Adrenal gland (tissue), 12 donors: ENCODE data around the gene TADA3. TPM values are rescaled to one million over a fixed set of nuclear protein-coding genes. Genes with fewer than 3 reads are reported as not detected.

Source experiments
- DNase-seq, 7 donors: peaks; one replicate each; pipeline ENCODE4 v3.0.0-alpha.2; 2019 to 2020
- H3K27ac ChIP-seq, 5 donors: fragments of 200-600 bp; sonication (generic) in 4 of 5; 1 replicate in 3 of 5; 2 replicates in 2 of 5; pipeline versions ENCODE4 v1.5.1 to v1.8.0; 2016 to 2020; ENCODE audit warnings: mild to moderate bottlenecking in 1 of 5
- H3K27me3 ChIP-seq: fragments of 200-600 bp; 2 replicates; pipeline ENCODE4 v1.8.0; 2021
- H3K36me3 ChIP-seq, 2 donors: fragments of 200-600 bp; replicated peaks in 1 of 2; 1 replicate in 1 of 2; 2 replicates in 1 of 2; pipeline versions ENCODE4 v1.5.1 to v1.8.0; 2018 to 2022
- H3K4me1 ChIP-seq, 2 donors: fragments of 200-600 bp; replicated peaks in 1 of 2; 1 replicate in 1 of 2; 2 replicates in 1 of 2; pipeline versions ENCODE4 v1.5.1 to v1.8.0; 2018 to 2021
- H3K4me3 ChIP-seq, 4 donors: fragments of 200-600 bp; sonication (generic) in 3 of 4; one replicate each; pipeline ENCODE4 v1.5.1; 2016 to 2018
- H3K9me3 ChIP-seq, 3 donors: fragments of 200-600 bp; sonication (generic) in 1 of 3; replicated peaks in 1 of 3; 1 replicate in 2 of 3; 2 replicates in 1 of 3; pipeline versions ENCODE4 v1.5.1 to v1.8.0; 2016 to 2021
- POLR2A ChIP-seq, 2 donors: fragments of 450-650 bp; IDR thresholded peaks; one replicate each; pipeline ENCODE4 v1.6.1; 2017; ENCODE audit warnings: antibody characterized with exemption in 2 of 2, mild to moderate bottlenecking in 2 of 2, moderate library complexity in 1 of 2
- WGBS, 4 donors: extraction: QIAGEN DNeasy Blood & Tissue Kit in 2 of 4; methylation state at CpG; one replicate each; pipeline versions ENCODE4 v1.1.5 to v1.1.7; 2013 to 2017; 5-methylcytosine and 5-hydroxymethylcytosine counted together
- intact Hi-C, 2 donors: fragments of 100-400 bp; cut with DNase I; formaldehyde crosslinking; loops; one replicate each; pipeline versions ENCODE4 v1.14.1 to v1.15.0; 2022 to 2023
- polyA plus RNA-seq, 3 donors: library from polyadenylated mRNA; stranded (reverse); fragments of 200-250 nt in 2 of 3; fragments of 350-450 nt in 1 of 3; fragmentation: Illumina TruSeq in 1 of 3; extraction: RNeasy Lipid Tissue Mini Kit (QIAGEN cat#74804) in 1 of 3; gene quantifications; one replicate each; pipeline ENCODE4 v1.2.3, GENCODE V29; 2013 to 2014
- total RNA-seq, 9 donors: library from RNA; depleted of rRNA in 4 of 9; stranded (reverse); fragments of >200 nt in 4 of 9; fragments of 120-200 nt in 1 of 9; fragmentation: NEBNext Ultra II Directional in 1 of 9; extraction: Animal tissue kit (Norgen Biotek cat#: 25700) in 1 of 9; gene quantifications; one replicate each; pipeline versions ENCODE4 v1.1.0 to v1.2.4, GENCODE V29; 2013 to 2023
- TF ChIP-seq, protein P1 (sequence below), 6 experiments: fragments of 450-650 bp in 4 of 6; fragments of 200-600 bp in 2 of 6; sonication (generic) in 1 of 6; IDR thresholded peaks; 1 replicate in 5 of 6; 2 replicates in 1 of 6; pipeline versions ENCODE4 v1.5.1 to v1.8.0; 2016 to 2021; ENCODE audit warnings: antibody characterized with exemption in 6 of 6, mild to moderate bottlenecking in 2 of 6, moderate library complexity in 1 of 6
- donor health status: healthy with polysubstance abuse.
- donor health status: Bipolar disorder and iron deficiency.
- donor health status: DM: yes; HTN: yes; CAD: no.
- donor health status: DM: no; HTN: no; CAD: no.
- donor health status: DM: no; HTN: no; CAD: no.
- donor health status: DM: yes; HTN: yes; CAD: no.

The TADA3 gene
- total and polyA plus RNA-seq, 12 donors = 49.7 to 148 (median 115) TPM

DNA sequence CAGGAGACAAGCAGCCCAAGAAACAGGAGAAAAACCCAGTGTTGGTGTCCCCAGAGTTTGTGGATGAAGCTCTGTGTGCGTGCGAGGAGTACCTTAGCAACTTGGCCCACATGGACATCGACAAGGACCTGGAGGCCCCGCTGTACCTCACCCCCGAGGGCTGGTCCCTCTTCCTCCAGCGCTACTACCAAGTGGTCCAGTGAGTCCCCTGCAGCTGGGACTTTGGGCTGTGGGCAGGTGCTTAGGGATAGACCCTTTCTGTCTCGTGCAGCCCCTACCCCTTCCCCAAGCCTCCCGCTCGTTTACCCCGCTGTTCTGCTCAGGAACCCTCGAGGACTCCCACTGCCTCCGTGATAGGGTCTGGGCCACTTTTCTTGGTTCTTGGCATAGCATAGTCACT, 28.3 kb upstream of the TADA3 start:
- intact Hi-C loops = no loop called here
- Histone ChIP-seq H3K9me3 (no peaks in the 10 kb centered on the region), H3K4me3 (no peak overlapping the region), H3K36me3 (no peaks in the 10 kb centered on the region), H3K27me3 (no peaks in the 10 kb centered on the region), H3K27ac (no peak overlapping the region), H3K4me1 (no peaks in the 10 kb centered on the region)
- no peak for DNase-seq
- WGBS, 4 donors = 82 to 93% (median 90%) methylated on average over 7 to 12 of the region's 12 CpGs
- TF ChIP-seq POLR2A (IDR thresholded peaks at IDR 0.05) = no peak
- TF ChIP-seq, protein P1, sequence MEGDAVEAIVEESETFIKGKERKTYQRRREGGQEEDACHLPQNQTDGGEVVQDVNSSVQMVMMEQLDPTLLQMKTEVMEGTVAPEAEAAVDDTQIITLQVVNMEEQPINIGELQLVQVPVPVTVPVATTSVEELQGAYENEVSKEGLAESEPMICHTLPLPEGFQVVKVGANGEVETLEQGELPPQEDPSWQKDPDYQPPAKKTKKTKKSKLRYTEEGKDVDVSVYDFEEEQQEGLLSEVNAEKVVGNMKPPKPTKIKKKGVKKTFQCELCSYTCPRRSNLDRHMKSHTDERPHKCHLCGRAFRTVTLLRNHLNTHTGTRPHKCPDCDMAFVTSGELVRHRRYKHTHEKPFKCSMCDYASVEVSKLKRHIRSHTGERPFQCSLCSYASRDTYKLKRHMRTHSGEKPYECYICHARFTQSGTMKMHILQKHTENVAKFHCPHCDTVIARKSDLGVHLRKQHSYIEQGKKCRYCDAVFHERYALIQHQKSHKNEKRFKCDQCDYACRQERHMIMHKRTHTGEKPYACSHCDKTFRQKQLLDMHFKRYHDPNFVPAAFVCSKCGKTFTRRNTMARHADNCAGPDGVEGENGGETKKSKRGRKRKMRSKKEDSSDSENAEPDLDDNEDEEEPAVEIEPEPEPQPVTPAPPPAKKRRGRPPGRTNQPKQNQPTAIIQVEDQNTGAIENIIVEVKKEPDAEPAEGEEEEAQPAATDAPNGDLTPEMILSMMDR (IDR thresholded peaks at IDR 0.05) = no peak

DNA sequence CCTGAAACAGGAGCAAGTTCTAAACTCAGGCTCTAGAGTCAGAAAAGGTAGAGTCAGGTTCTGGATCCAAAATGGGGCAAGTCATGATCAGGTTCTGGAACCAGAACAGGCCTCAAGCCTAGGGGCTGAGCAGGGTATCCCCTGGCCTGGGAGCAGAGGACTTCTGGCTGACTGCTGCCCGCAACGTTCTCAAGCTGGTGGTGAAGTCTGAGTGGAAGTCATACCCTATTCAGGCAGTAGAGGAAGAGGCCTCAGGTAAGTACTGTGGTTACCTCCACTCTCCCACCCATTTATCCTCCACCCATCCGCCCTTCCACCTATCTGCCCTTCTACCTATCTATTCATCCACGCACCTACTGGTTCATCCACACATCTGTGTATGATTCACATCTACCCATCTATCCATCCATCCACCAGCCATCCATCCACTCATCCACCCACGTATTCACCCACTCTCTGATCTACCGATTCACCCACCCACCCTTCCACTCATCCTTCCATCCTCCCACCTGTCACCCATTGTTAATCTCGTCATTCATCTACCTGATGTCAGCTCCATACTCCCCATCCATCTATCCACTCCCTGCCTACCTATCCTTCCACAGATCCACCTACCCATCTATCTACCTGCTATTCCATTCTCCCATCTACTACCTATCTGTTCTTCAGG, 26.5 kb upstream of the TADA3 start:
- no peak for DNase-seq
- no peak for TF ChIP-seq POLR2A (IDR thresholded peaks at IDR 0.05)
- TF ChIP-seq, protein P1 (IDR thresholded peaks at IDR 0.05) = no peak
- H3K36me3 ChIP-seq = peaks cover 0 to under 1% of the 10 kb centered on the region in 2 donors
- H3K27me3 ChIP-seq = no peaks in the 10 kb centered on the region
- no peaks in the 10 kb centered on the region for H3K9me3 ChIP-seq
- no peak overlapping the region for H3K27ac ChIP-seq
- 82 to 98% (median 90%) methylated on average over 6 to 7 of the region's 7 CpGs for WGBS, 4 donors
- no peak overlapping the region for H3K4me3 ChIP-seq
- intact Hi-C loops = no loop called here
- no peaks in the 10 kb centered on the region for H3K4me1 ChIP-seq

DNA sequence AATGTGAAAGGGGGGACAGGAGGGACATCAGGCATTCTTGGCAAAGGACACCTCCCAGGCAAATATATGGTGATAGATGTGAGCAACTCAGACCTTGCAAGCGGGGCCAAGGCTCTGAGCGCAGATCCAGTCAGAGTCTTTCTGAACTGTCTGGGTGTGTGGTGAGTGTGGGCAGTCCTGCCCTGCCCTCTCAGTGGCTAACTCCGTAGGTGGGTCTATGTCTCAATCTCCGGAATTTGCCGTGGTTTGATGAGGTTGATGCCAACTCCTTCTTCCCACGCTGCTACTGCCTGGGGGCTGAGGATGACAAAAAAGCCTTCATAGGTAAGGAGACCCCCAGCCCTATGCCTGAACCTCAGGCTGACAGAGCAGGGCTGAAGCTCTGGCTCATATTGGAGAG, 25.2 kb upstream of the TADA3 start:
- DNase-seq = no peak
- Histone ChIP-seq H3K4me1 (no peaks in the 10 kb centered on the region), H3K4me3 (no peak overlapping the region), H3K27me3 (no peaks in the 10 kb centered on the region), H3K9me3 (no peaks in the 10 kb centered on the region), H3K36me3 (peaks cover 0 to 5% of the 10 kb centered on the region in 2 donors), H3K27ac (no peak overlapping the region)
- intact Hi-C loops = no loop called here
- WGBS, 4 donors = 87 to 95% (median 90%) methylated on average over 6 of the region's 6 CpGs
- no peak for TF ChIP-seq POLR2A (IDR thresholded peaks at IDR 0.05)
- TF ChIP-seq, protein P1 (IDR thresholded peaks at IDR 0.05) = no peak

DNA sequence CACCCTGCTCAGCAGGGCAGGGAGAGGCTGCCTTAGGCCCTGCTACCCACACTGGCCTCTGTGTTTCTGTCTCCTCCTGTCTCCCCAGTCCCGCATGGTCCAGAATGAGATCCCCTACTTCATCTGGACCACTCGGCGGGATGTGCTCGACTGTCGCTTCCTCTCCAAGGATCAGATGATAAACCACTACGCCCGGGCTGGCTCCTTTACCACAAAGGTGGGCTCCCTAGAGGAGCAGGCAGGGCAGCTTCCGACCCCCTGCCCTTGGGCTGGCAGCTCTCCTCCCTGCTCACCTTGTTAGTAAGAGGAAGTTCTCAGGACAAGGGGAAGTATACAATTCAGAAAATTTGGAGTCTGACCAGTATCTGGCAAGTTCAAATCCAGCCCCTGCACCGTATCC, 23.7 kb upstream of the TADA3 start:
- H3K9me3 ChIP-seq = no peaks in the 10 kb centered on the region
- 90 to 93% (median 92%) methylated on average over 9 of the region's 9 CpGs for WGBS, 4 donors
- H3K27ac ChIP-seq = no peak overlapping the region
- H3K4me3 ChIP-seq = no peak overlapping the region
- no peaks in the 10 kb centered on the region for H3K27me3 ChIP-seq
- intact Hi-C loops = no loop called here
- H3K4me1 ChIP-seq = peaks cover 0 to 1% of the 10 kb centered on the region in 2 donors
- no peak for DNase-seq
- H3K36me3 ChIP-seq = peaks cover 0 to 5% of the 10 kb centered on the region in 2 donors
- TF ChIP-seq, protein P1 (IDR thresholded peaks at IDR 0.05) = no peak
- TF ChIP-seq POLR2A (IDR thresholded peaks at IDR 0.05) = no peak
